GM19324 (cell line): ENCODE data around the gene PRKG1.

Experiments
- ATAC-seq: cut with Tn5 transposase; IDR thresholded peaks from one replicate; pipeline ENCODE4 v1.9.1; 2021; ENCODE audit warnings: mild to moderate bottlenecking, moderate library complexity; ENCODE audit not compliant: unreplicated experiment, low FRiP score

PRKG1 gene

GRCh38 chr10:51074238-51075028 is at the start of gene PRKG1:
Gene PRKG1 (plus strand): TSS chr10:51074487.
- no peak for ATAC-seq

GRCh38 chr10:51028420-51028819 is 45.9 kb upstream of the PRKG1 start:
- ATAC-seq: no peak

- no peak for ATAC-seq
These were observed 45.1 kb upstream of the PRKG1 start for GRCh38 chr10:51029172-51029641.

GRCh38 chr10:51030480-51030879 is 43.8 kb upstream of the PRKG1 start:
- ATAC-seq: no peak

- ATAC-seq: no peak
These were observed 42.3 kb upstream of the PRKG1 start for GRCh38 chr10:51031950-51032349.

- ATAC-seq: no peak
These were observed 39.5 kb upstream of the PRKG1 start for GRCh38 chr10:51034769-51035168.

GRCh38 chr10:51035344-51035743 is 38.9 kb upstream of the PRKG1 start:
- ATAC-seq: no peak

GRCh38 chr10:51045871-51046270 is 28.4 kb upstream of the PRKG1 start:
- no peak for ATAC-seq

GRCh38 chr10:51046654-51047053 is 27.6 kb upstream of the PRKG1 start:
- ATAC-seq: no peak

- no peak for ATAC-seq
These were observed 26.4 kb upstream of the PRKG1 start for GRCh38 chr10:51047857-51048256.

- ATAC-seq: no peak
These were observed 25.5 kb upstream of the PRKG1 start for GRCh38 chr10:51048792-51049191.

- ATAC-seq: no peak
These were observed 22.1 kb upstream of the PRKG1 start for GRCh38 chr10:51052163-51052562.

GRCh38 chr10:51057925-51058324 is 16.4 kb upstream of the PRKG1 start:
- no peak for ATAC-seq

- no peak for ATAC-seq
These were observed 11.1 kb upstream of the PRKG1 start for GRCh38 chr10:51063166-51063565.

- no peak for ATAC-seq
These were observed 10.4 kb upstream of the PRKG1 start for GRCh38 chr10:51063659-51064535.

- no peak for ATAC-seq
These were observed 8.1 kb upstream of the PRKG1 start for GRCh38 chr10:51066231-51066630.

- no peak for ATAC-seq
These were observed 2.1 kb upstream of the PRKG1 start for GRCh38 chr10:51072210-51072609.

- ATAC-seq: no peak
These were observed 1.3 kb upstream of the PRKG1 start for GRCh38 chr10:51072921-51073434.

- no peak for ATAC-seq
These were observed 642 bp upstream of the PRKG1 start for GRCh38 chr10:51073453-51074237.

- no peak for ATAC-seq
These were observed 971 bp downstream of the PRKG1 start for GRCh38 chr10:51075043-51075872.
